ENCODE data around the gene CEP83.
A peak's percentile ranks its signal among the peaks of the same experiment; 100 is the strongest.

CEP83 gene

DNA sequence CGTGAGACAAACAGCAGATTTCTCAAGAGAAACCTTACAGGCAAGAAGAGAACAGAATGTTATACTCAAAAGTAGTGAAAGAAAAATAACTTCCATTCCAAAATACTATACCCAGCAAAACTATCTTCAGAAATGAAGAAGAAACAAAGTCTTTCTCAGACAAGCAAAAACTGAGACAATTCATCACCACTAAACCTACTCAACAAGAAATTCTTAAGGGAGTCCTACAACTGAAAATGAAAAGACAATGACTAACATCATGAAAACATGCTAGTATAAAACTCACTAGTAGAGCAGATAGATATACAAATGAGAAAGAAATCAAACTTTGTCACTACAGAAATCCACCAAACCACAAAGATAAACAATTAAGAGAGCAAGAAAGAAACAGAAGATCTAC is 106.5 kb downstream of the CEP83 start:
- Mint-ChIP-seq H3K4me3 (no peak overlapping the region), H3K4me1 (no peaks in the 10 kb centered on the region), H3K9me3 (peaks cover 73% of the 10 kb centered on the region), H3K36me3 (ENCODE audit: low read depth) (peaks cover 97% of the 10 kb centered on the region), H3K27me3 (ENCODE audit: low read depth, poor library complexity) (no peaks in the 10 kb centered on the region), H3K27ac (no peak overlapping the region)
- DNase-seq: no peak
- TF ChIP-seq, protein P1, sequence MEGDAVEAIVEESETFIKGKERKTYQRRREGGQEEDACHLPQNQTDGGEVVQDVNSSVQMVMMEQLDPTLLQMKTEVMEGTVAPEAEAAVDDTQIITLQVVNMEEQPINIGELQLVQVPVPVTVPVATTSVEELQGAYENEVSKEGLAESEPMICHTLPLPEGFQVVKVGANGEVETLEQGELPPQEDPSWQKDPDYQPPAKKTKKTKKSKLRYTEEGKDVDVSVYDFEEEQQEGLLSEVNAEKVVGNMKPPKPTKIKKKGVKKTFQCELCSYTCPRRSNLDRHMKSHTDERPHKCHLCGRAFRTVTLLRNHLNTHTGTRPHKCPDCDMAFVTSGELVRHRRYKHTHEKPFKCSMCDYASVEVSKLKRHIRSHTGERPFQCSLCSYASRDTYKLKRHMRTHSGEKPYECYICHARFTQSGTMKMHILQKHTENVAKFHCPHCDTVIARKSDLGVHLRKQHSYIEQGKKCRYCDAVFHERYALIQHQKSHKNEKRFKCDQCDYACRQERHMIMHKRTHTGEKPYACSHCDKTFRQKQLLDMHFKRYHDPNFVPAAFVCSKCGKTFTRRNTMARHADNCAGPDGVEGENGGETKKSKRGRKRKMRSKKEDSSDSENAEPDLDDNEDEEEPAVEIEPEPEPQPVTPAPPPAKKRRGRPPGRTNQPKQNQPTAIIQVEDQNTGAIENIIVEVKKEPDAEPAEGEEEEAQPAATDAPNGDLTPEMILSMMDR (IDR thresholded peaks at IDR 0.05): no peak

DNA sequence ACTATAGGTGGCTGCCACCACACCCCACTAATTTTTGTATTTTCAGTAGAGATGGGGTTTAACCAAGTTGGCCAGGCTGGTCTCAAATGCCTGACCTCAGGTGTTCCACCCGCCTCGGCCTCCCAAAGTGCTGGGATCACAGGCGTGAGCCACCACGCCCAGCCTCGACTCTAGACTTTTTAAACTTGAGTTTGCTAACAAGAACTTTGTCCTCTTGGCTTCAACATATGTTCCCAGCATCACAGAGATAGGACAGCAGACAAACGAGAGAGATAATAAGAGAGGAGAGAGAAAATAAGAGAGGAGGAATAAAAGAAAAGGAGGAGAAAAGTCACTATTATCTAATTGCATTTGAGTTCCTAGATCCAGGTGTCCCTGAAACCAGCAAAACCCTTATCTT is 119.1 kb downstream of the CEP83 start:
- H3K27ac Mint-ChIP-seq: no peak overlapping the region
- TF ChIP-seq, protein P1 (IDR thresholded peaks at IDR 0.05): no peak
- H3K4me1 Mint-ChIP-seq: no peaks in the 10 kb centered on the region
- no peaks in the 10 kb centered on the region for H3K27me3 Mint-ChIP-seq (ENCODE audit: low read depth, poor library complexity)
- H3K9me3 Mint-ChIP-seq: peaks cover 2% of the 10 kb centered on the region
- no peak for DNase-seq
- no peak overlapping the region for H3K4me3 Mint-ChIP-seq
- peaks cover 24% of the 10 kb centered on the region for H3K36me3 Mint-ChIP-seq (ENCODE audit: low read depth)

DNA sequence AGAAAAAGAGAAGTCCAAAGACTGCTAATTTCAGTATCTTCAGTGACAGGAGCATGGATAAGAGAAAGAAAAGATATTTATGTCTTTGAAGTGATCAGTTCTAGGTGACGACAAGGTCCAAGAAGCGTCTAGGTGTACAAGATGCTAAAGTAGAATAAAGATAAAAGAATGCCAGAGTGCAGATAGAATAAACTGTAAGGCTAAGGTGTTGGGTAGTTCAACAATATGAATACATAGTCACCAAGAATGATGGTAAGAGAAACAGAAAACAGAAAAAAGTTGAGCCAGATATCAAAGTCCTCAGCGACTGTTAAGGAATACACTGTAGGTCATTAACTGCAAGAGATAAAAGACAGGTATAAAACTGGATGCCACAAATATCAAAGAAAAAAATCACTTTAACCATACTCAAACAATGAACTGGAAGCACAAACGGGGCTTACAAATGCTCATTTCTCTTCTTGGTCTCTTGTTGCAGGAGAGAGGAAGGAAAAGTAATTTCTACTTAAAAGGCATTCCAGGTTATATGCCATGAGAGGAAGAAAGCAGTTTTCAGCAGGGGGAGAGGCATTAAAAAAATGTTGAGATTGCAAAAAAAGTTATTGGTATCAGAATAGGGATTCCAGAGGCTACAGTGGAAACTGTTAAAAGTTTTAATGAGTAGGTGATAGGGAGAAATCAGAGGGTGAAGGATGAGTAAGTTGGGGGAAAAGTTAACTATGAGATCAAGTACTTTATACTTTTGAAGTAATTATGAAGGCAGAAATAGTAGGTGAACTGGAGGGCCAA is 121.5 kb downstream of the CEP83 start:
- Mint-ChIP-seq H3K36me3 (ENCODE audit: low read depth) (peaks cover 7% of the 10 kb centered on the region), H3K27me3 (ENCODE audit: low read depth, poor library complexity) (no peaks in the 10 kb centered on the region), H3K9me3 (no peaks in the 10 kb centered on the region), H3K4me1 (no peaks in the 10 kb centered on the region), H3K4me3 (no peak overlapping the region), H3K27ac (no peak overlapping the region)
- TF ChIP-seq, protein P1 (IDR thresholded peaks at IDR 0.05): no peak
- DNase-seq: no peak

DNA sequence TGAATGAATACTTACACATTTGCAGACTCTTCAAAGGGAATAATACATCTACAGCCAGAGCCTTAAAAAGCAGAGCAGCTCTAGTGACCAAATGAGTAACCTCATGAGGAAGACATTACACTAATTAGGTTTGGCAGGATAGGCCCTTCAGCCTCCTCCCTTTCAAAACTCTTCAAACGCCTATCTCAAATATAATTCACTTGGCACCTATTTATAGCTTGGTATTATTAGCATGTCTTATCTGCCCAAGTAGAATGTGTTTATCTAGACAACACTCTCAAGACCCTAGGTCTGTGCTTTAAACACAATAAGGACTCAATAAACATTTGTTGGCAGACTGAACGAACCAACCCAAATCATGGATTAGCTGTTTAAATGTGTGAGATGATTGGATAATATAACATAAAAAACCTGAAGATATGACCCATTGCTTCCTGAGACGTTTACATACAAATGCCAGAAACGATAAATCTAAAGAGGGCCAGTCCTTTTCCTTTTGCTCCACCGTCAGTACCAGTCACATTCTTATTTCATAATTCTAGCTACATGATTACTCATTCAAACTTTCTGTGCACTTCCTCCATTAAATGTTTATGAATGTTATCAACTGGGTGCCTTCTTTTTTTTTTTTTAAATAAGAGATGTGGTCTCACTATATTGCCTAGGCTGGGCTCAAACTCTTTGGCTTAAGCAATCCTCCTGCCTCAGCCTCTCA is 123.3 kb downstream of the CEP83 start:
- TF ChIP-seq, protein P1 (IDR thresholded peaks at IDR 0.05): no peak
- Mint-ChIP-seq H3K4me1 (no peaks in the 10 kb centered on the region), H3K27ac (no peak overlapping the region), H3K9me3 (no peaks in the 10 kb centered on the region), H3K4me3 (no peak overlapping the region), H3K36me3 (ENCODE audit: low read depth) (peaks cover 10% of the 10 kb centered on the region), H3K27me3 (ENCODE audit: low read depth, poor library complexity) (no peaks in the 10 kb centered on the region)
- DNase-seq: no peak

DNA sequence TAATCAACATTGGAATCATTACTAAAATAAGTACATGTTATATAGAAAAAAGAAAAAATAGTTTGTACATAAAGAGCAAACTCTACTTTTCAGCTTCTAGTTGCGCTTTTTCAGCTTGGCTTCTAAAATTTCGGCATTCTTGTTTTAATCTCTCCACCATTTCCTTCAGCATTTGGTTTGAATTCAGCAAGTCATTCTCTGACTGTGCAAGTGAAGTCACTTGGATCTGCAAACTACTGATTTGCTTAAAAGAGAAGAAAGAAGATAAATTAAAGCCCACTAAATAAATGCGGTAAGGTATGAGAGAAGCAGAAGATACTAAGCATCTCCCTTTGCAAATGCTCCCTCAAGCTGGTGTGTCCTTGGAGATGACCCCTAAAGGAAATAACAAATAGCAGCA is 126.3 kb downstream of the CEP83 start:
- Mint-ChIP-seq H3K4me1 (no peaks in the 10 kb centered on the region), H3K36me3 (ENCODE audit: low read depth) (peaks cover 21% of the 10 kb centered on the region), H3K9me3 (no peaks in the 10 kb centered on the region), H3K4me3 (no peak overlapping the region), H3K27me3 (ENCODE audit: low read depth, poor library complexity) (no peaks in the 10 kb centered on the region), H3K27ac (peak overlapping the region; percentile 66)
- no peak for DNase-seq
- TF ChIP-seq, protein P1 (IDR thresholded peaks at IDR 0.05): no peak
